PFSK-1 (cell line): ENCODE data around the gene EDARADD.

ENCODE experiments used
- POLR2AphosphoS5 ChIP-seq: IDR thresholded peaks from 2 replicates; pipeline ENCODE4 v1.6.1; 2012; ENCODE audit warnings: low read depth, mild to moderate bottlenecking, control low read depth, low read length, moderate library complexity
- TAF1 ChIP-seq: IDR thresholded peaks from 2 replicates; pipeline ENCODE4 v1.6.1; 2012; ENCODE audit warnings: low read length, control low read depth, borderline replicate concordance; ENCODE audit not compliant: insufficient read depth
- TF ChIP-seq, protein P1 (sequence below), 2 experiments: IDR thresholded peaks; 2 replicates each; pipeline versions ENCODE4 v1.6.1 to v1.8.0; 2011 to 2012; ENCODE audit warnings: low read depth in 2 of 2, low read length in 2 of 2, control low read depth in 1 of 2, inconsistent platforms in 1 of 2, mild to moderate bottlenecking in 1 of 2, moderate library complexity in 1 of 2; ENCODE audit not compliant: insufficient read depth in 1 of 2

DNA sequence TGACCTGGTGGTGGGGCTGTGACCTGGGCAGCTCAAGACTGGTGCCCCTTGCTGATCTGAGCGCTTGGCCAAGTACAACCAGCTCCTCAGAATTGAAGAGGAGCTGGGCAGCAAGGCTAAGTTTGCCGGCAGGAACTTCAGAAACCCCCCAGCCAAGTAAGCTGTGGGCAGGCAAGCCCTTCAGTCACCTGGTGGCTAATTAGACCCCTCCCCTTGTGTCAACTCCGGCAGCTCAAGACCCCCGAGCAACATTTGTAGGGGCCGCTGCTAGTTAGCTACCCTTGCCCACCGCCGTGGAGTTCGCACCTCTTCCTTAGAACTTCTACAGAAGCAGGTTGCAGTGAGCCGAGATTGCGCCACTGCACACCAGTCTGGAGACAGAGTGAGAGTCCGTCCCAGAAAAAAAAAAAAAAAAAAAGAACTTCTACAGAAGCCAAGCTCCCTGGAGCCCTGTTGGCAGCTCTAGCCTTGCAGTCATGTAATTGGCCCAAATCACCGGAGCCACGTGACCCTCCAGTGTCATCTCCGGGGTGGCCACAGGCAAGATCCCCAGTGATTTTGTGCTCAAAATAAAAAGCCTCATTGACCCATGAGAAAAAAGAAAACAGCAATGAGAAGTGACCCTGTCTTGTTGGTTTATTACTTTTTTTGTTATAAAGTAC, 90.4 kb downstream of the EDARADD start:
- TF ChIP-seq POLR2AphosphoS5, result no peak
- TF ChIP-seq, protein P1, sequence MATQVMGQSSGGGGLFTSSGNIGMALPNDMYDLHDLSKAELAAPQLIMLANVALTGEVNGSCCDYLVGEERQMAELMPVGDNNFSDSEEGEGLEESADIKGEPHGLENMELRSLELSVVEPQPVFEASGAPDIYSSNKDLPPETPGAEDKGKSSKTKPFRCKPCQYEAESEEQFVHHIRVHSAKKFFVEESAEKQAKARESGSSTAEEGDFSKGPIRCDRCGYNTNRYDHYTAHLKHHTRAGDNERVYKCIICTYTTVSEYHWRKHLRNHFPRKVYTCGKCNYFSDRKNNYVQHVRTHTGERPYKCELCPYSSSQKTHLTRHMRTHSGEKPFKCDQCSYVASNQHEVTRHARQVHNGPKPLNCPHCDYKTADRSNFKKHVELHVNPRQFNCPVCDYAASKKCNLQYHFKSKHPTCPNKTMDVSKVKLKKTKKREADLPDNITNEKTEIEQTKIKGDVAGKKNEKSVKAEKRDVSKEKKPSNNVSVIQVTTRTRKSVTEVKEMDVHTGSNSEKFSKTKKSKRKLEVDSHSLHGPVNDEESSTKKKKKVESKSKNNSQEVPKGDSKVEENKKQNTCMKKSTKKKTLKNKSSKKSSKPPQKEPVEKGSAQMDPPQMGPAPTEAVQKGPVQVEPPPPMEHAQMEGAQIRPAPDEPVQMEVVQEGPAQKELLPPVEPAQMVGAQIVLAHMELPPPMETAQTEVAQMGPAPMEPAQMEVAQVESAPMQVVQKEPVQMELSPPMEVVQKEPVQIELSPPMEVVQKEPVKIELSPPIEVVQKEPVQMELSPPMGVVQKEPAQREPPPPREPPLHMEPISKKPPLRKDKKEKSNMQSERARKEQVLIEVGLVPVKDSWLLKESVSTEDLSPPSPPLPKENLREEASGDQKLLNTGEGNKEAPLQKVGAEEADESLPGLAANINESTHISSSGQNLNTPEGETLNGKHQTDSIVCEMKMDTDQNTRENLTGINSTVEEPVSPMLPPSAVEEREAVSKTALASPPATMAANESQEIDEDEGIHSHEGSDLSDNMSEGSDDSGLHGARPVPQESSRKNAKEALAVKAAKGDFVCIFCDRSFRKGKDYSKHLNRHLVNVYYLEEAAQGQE (IDR thresholded peaks at IDR 0.05; ENCODE audit: insufficient read depth in 1 of 2, low read depth in 2 of 2, low read length in 2 of 2), result no peak
- no peak for TF ChIP-seq TAF1
